ENCODE measurements around the gene TNFRSF6B.

DNA sequence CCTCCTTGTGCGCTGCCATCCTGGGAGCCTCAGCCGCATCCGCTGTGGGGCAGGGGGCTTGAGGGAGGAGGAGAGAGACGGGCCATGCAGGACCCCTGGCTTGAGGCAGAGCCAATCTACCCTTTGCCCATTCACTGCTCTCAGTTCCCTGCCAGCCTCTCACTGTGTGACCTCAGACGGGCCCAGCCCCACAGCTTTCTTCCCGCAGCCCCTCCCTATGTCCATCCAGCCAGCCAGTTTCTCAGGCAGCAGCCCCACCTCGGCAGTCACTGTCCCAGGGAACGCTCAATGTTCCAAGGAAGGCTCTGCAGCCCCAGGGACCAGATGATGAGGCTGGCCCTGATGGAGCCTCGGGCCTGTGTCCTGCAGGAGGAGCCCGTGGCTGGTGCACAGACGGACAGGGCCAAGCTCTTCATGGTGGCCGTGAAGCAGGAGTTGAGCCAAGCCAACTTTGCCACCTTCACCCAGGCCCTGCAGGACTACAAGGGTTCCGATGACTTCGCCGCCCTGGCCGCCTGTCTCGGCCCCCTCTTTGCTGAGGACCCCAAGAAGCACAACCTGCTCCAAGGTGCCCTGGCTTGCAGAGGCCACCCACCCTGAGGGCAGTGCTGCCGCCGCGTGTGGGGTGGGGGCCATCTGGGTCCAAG lies 3.9 kb upstream of the TNFRSF6B start:
- TF ChIP-seq, protein P1, sequence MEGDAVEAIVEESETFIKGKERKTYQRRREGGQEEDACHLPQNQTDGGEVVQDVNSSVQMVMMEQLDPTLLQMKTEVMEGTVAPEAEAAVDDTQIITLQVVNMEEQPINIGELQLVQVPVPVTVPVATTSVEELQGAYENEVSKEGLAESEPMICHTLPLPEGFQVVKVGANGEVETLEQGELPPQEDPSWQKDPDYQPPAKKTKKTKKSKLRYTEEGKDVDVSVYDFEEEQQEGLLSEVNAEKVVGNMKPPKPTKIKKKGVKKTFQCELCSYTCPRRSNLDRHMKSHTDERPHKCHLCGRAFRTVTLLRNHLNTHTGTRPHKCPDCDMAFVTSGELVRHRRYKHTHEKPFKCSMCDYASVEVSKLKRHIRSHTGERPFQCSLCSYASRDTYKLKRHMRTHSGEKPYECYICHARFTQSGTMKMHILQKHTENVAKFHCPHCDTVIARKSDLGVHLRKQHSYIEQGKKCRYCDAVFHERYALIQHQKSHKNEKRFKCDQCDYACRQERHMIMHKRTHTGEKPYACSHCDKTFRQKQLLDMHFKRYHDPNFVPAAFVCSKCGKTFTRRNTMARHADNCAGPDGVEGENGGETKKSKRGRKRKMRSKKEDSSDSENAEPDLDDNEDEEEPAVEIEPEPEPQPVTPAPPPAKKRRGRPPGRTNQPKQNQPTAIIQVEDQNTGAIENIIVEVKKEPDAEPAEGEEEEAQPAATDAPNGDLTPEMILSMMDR (IDR thresholded peaks at IDR 0.05), result no peak
- peak; percentile 78 for TF ChIP-seq POLR2AphosphoS2 (conservative IDR thresholded peaks at IDR 0.05; ENCODE audit: low read length)
- no peak for TF ChIP-seq JUN (IDR thresholded peaks at IDR 0.05)
- no peak for TF ChIP-seq CBX2 (IDR thresholded peaks at IDR 0.05; ENCODE audit: borderline replicate concordance, low read depth)
- TF ChIP-seq, protein P2, sequence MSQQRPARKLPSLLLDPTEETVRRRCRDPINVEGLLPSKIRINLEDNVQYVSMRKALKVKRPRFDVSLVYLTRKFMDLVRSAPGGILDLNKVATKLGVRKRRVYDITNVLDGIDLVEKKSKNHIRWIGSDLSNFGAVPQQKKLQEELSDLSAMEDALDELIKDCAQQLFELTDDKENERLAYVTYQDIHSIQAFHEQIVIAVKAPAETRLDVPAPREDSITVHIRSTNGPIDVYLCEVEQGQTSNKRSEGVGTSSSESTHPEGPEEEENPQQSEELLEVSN (IDR thresholded peaks at IDR 0.05; ENCODE audit: borderline replicate concordance, low read depth), result no peak
- no peak for TF ChIP-seq ZFP36 (IDR thresholded peaks at IDR 0.05; ENCODE audit: borderline replicate concordance, partially characterized antibody)
- no peak for TF ChIP-seq RCOR1 (IDR thresholded peaks at IDR 0.05; ENCODE audit: low read depth, low read length)
- TF ChIP-seq CBX8 (IDR thresholded peaks at IDR 0.05), result no peak
